H1 (cell line): ENCODE results near the gene SMIM44. TPM values are rescaled to one million over a fixed set of nuclear protein-coding genes. Genes with fewer than 3 reads are reported as not detected.

Source experiments
- CTCF ChIA-PET: fragments of 300-600 bp; sonication (Branson Sonifier 250); formaldehyde crosslinking; loops from one replicate; lab custom pipeline; 2021; ENCODE audit not compliant: partially characterized antibody; lab: Charles Lee
- POLR2A ChIA-PET: fragments of 300-600 bp; sonication (Branson Sonifier 250); formaldehyde crosslinking; loops from one replicate; lab custom pipeline; 2021; ENCODE audit warnings: inconsistent platforms; ENCODE audit not compliant: partially characterized antibody; lab: Charles Lee
- DNase-seq, 2 experiments: peaks; one replicate each; pipeline versions ENCODE4 v3.0.0 to v3.0.0-alpha.2; 2010 to 2022; ENCODE audit warnings: low spot score in 2 of 2, low read depth in 1 of 2, mixed read lengths in 1 of 2
- FAIRE-seq: peaks from 2 replicates; lab custom pipeline; 2011; peaks lifted over from hg19 to GRCh38; lab: Jason Lieb, UNC
- H2AFZ ChIP-seq: 2 replicates; pipeline ENCODE4 v1.8.1; 2012; ENCODE audit warnings: low read length, inconsistent platforms
- H2AK5ac ChIP-seq: 2 replicates; pipeline ENCODE4 v1.6.1; 2013; ENCODE audit warnings: low read depth, low read length
- H2BK120ac ChIP-seq: replicated peaks from 2 replicates; pipeline ENCODE3; 2013; ENCODE audit warnings: low read depth, low read length, inconsistent platforms
- H2BK12ac ChIP-seq: 2 replicates; pipeline ENCODE4 v1.6.1; 2013; ENCODE audit warnings: low read depth, low read length
- H2BK15ac ChIP-seq: 2 replicates; pipeline ENCODE4 v1.6.1; 2013; ENCODE audit warnings: low read length
- H2BK20ac ChIP-seq: 2 replicates; pipeline ENCODE4 v1.6.1; 2013; ENCODE audit warnings: low read length
- H2BK5ac ChIP-seq: 2 replicates; pipeline ENCODE4 v1.6.1; 2013; ENCODE audit warnings: low read depth, low read length
- H3K14ac ChIP-seq: 2 replicates; pipeline ENCODE4 v1.6.1; 2013; ENCODE audit warnings: inconsistent platforms; ENCODE audit not compliant: insufficient read length
- H3K18ac ChIP-seq: 2 replicates; pipeline ENCODE4 v1.6.1; 2013; ENCODE audit warnings: low read length; ENCODE audit errors: extremely low read depth
- H3K23ac ChIP-seq: 2 replicates; pipeline ENCODE4 v1.6.1; 2013; ENCODE audit warnings: inconsistent platforms; ENCODE audit not compliant: insufficient read length
- H3K23me2 ChIP-seq: 2 replicates; pipeline ENCODE4 v1.6.1; 2013; ENCODE audit warnings: low read depth, low read length
- H3K27ac ChIP-seq: 2 replicates; pipeline ENCODE4 v1.6.1; 2011; ENCODE audit warnings: low read depth, low read length, inconsistent platforms
- H3K27me3 ChIP-seq, 4 experiments: replicated peaks in 1 of 4; 1 replicate in 1 of 4; 2 replicates in 3 of 4; pipeline versions ENCODE4 v1.6.1 to v1.8.1; 2011 to 2013; ENCODE audit warnings: low read length in 3 of 4, mild to moderate bottlenecking in 3 of 4, inconsistent platforms in 2 of 4, mixed read lengths in 2 of 4, moderate library complexity in 1 of 4; ENCODE audit not compliant: control insufficient read depth in 3 of 4, insufficient read depth in 3 of 4; ENCODE audit errors: extremely low read depth in 1 of 4
- H3K36me3 ChIP-seq, 4 experiments: 2 replicates each; pipeline versions ENCODE4 v1.6.1 to v1.8.1; 2011 to 2013; ENCODE audit warnings: mild to moderate bottlenecking in 4 of 4, low read length in 3 of 4, moderate library complexity in 2 of 4, control low read depth in 1 of 4, inconsistent platforms in 1 of 4; ENCODE audit not compliant: insufficient read depth in 4 of 4, control insufficient read depth in 2 of 4
- H3K4ac ChIP-seq: replicated peaks from 2 replicates; pipeline ENCODE3; 2013; ENCODE audit warnings: low read length, low read depth, mixed read lengths, inconsistent platforms; ENCODE audit not compliant: insufficient read length
- H3K4me1 ChIP-seq, 4 experiments: replicated peaks in 1 of 4; 1 replicate in 1 of 4; 2 replicates in 3 of 4; pipeline versions ENCODE4 v1.6.1 to v1.8.1; 2011 to 2013; ENCODE audit warnings: low read length in 3 of 4, inconsistent platforms in 2 of 4, mixed read lengths in 1 of 4; ENCODE audit not compliant: insufficient read depth in 4 of 4, control insufficient read depth in 3 of 4
- H3K4me2 ChIP-seq, 2 experiments: 2 replicates each; pipeline versions ENCODE4 v1.6.1 to v1.8.1; 2011 to 2013; ENCODE audit warnings: low read depth in 2 of 2, low read length in 2 of 2, control low read depth in 1 of 2, inconsistent platforms in 1 of 2, mild to moderate bottlenecking in 1 of 2; ENCODE audit not compliant: insufficient read depth in 1 of 2
- H3K4me3 ChIP-seq, 4 experiments: fragments of 200-600, 300-600 bp in 1 of 4; sonication (generic), shearing (Covaris generic), sonication (Bioruptor Twin) in 1 of 4; 2 replicates each; pipeline versions ENCODE4 v1.5.1 to v1.8.1; 2011 to 2016; ENCODE audit warnings: low read length in 4 of 4, low read depth in 3 of 4, control low read depth in 2 of 4, inconsistent platforms in 2 of 4, mild to moderate bottlenecking in 2 of 4, mixed read lengths in 1 of 4, moderate library complexity in 1 of 4; ENCODE audit not compliant: insufficient read depth in 2 of 4; ENCODE audit errors: extremely low read depth in 1 of 4
- H3K56ac ChIP-seq: replicated peaks from 2 replicates; pipeline ENCODE3; 2013; ENCODE audit warnings: low read depth, mild to moderate bottlenecking, mixed read lengths, low read length, inconsistent platforms; ENCODE audit not compliant: insufficient read length
- H3K79me1 ChIP-seq: 2 replicates; pipeline ENCODE4 v1.6.1; 2013; ENCODE audit warnings: low read depth, low read length, control low read depth
- H3K79me2 ChIP-seq, 2 experiments: 2 replicates each; pipeline versions ENCODE4 v1.6.1 to v1.8.1; 2012 to 2013; ENCODE audit warnings: low read length in 2 of 2, mild to moderate bottlenecking in 2 of 2, inconsistent platforms in 1 of 2; ENCODE audit not compliant: insufficient read depth in 2 of 2, control insufficient read depth in 1 of 2
- H3K9ac ChIP-seq, 4 experiments: replicated peaks in 1 of 4; 1 replicate in 1 of 4; 2 replicates in 3 of 4; pipeline versions ENCODE4 v1.6.1 to v1.8.1; 2011 to 2013; ENCODE audit warnings: low read depth in 3 of 4, low read length in 3 of 4, control low read depth in 2 of 4, mild to moderate bottlenecking in 2 of 4, moderate library complexity in 2 of 4, inconsistent platforms in 1 of 4; ENCODE audit errors: extremely low read depth in 1 of 4
- H3K9me3 ChIP-seq, 2 experiments: 2 replicates each; pipeline versions ENCODE4 v1.6.1 to v1.8.1; 2012 to 2013; ENCODE audit warnings: mild to moderate bottlenecking in 2 of 2, moderate library complexity in 2 of 2, control low read depth in 1 of 2, inconsistent platforms in 1 of 2, low read depth in 1 of 2, low read length in 1 of 2, mixed read lengths in 1 of 2; ENCODE audit not compliant: insufficient read depth in 2 of 2
- H4K20me1 ChIP-seq, 2 experiments: replicated peaks in 1 of 2; 2 replicates each; pipeline versions ENCODE3 to v1.8.1; 2011 to 2013; ENCODE audit warnings: inconsistent platforms in 2 of 2, low read length in 2 of 2, mild to moderate bottlenecking in 1 of 2; ENCODE audit not compliant: insufficient read depth in 2 of 2, control insufficient read depth in 1 of 2
- H4K5ac ChIP-seq: 2 replicates; pipeline ENCODE4 v1.6.1; 2013; ENCODE audit warnings: low read length, low read depth, mixed read lengths, inconsistent platforms; ENCODE audit not compliant: insufficient read length
- H4K8ac ChIP-seq: 2 replicates; pipeline ENCODE4 v1.8.0; 2013; ENCODE audit warnings: mild to moderate bottlenecking, moderate library complexity, low read length, inconsistent platforms; ENCODE audit not compliant: insufficient read depth; ENCODE audit errors: extremely low read depth
- H4K91ac ChIP-seq: replicated peaks from 2 replicates; pipeline ENCODE3; 2013; ENCODE audit warnings: low read length, mixed read lengths, inconsistent platforms; ENCODE audit not compliant: insufficient read length
- ATF3 ChIP-seq: IDR thresholded peaks from 2 replicates; pipeline ENCODE4 v1.6.1; 2011; ENCODE audit warnings: low read depth, mild to moderate bottlenecking, low read length; ENCODE audit not compliant: insufficient read depth
- BCL11A ChIP-seq, 2 experiments: IDR thresholded peaks; one replicate each; pipeline ENCODE4 v1.6.1; 2011; ENCODE audit warnings: low read depth in 2 of 2, low read length in 2 of 2, mild to moderate bottlenecking in 2 of 2
- CHD2 ChIP-seq: IDR thresholded peaks from 2 replicates; pipeline ENCODE4 v1.6.1; 2012; ENCODE audit warnings: low read length, improper control_type of control experiment
- CREB1 ChIP-seq: IDR thresholded peaks from 2 replicates; pipeline ENCODE4 v1.6.1; 2012; ENCODE audit warnings: inconsistent platforms
- RAD21 ChIP-seq, 2 experiments: IDR thresholded peaks in 1 of 2; conservative IDR thresholded peaks in 1 of 2; 2 replicates each; pipeline ENCODE4 v1.6.1; 2011; ENCODE audit warnings: low read depth in 2 of 2, low read length in 2 of 2, improper control_type of control experiment in 1 of 2, inconsistent platforms in 1 of 2, mild to moderate bottlenecking in 1 of 2, moderate library complexity in 1 of 2
- RBBP5 ChIP-seq: IDR thresholded peaks from 2 replicates; pipeline ENCODE4 v1.7.1; 2012; ENCODE audit warnings: low read depth, mild to moderate bottlenecking, inconsistent platforms, low read length, moderate library complexity, borderline replicate concordance
- SIX5 ChIP-seq: IDR thresholded peaks from 2 replicates; pipeline ENCODE4 v1.6.1; 2011; ENCODE audit warnings: mild to moderate bottlenecking, low read depth, low read length
- TAF7 ChIP-seq: optimal IDR thresholded peaks from 2 replicates; pipeline ENCODE3; 2011; ENCODE audit warnings: low read depth, mild to moderate bottlenecking, inconsistent platforms, low read length, moderate library complexity, borderline replicate concordance
- USF2 ChIP-seq: IDR thresholded peaks from 2 replicates; pipeline ENCODE4 v1.6.1; 2011; ENCODE audit warnings: low read length, improper control_type of control experiment
- WGBS, 2 experiments: shearing (Covaris generic) in 1 of 2; methylation state at CpG; one replicate each; pipeline versions ENCODE4 v1.1.6 to v1.1.7; 2013 to 2015; ENCODE audit warnings: low lambda C conversion rate in 2 of 2, mixed read lengths in 2 of 2, inconsistent platforms in 1 of 2, low coverage in 1 of 2, missing lambda C conversion rate in 1 of 2; ENCODE audit not compliant: insufficient replicate concordance in 2 of 2, insufficient coverage in 1 of 2, insufficient read length in 1 of 2; ENCODE audit errors: extremely low coverage in 1 of 2, missing lambda C conversion rate in 1 of 2; 5-methylcytosine and 5-hydroxymethylcytosine counted together
- polyA plus RNA-seq, 7 experiments: library from polyadenylated mRNA; depleted of rRNA in 3 of 7; stranded (reverse) in 5 of 7; unstranded in 2 of 7; fragments of >200 nt in 5 of 7; fragments of 200-250 nt in 2 of 7; gene quantifications; 1 replicate in 5 of 7; 2 replicates in 1 of 7; 4 replicates in 1 of 7; pipeline versions ENCODE4 v1.2.1 to v1.2.3, GENCODE V29; 2011 to 2013; ENCODE audit warnings: missing spikeins in 2 of 7, mixed read lengths in 2 of 7
- total RNA-seq: library from RNA; stranded (reverse); fragmentation: NEBNext Ultra II Directional; extraction: Animal tissue kit (Norgen Biotek cat#: 25700); gene quantifications from 2 replicates; pipeline ENCODE4 v1.2.1, GENCODE V29; 2021

SMIM44 gene
- total and polyA plus RNA-seq, 2 of the 8 experiments (the other 6 are each of a cell fraction or from before 2014, with no cell fraction given) = not detected

GRCh38 chr19:3528080-3528479 lies 44.8 kb upstream of the SMIM44 start:
- Histone ChIP-seq H3K4me1 (no peaks in the 10 kb centered on the region; a peak in 1 of 7 replicates), H4K20me1 (peaks cover 0 to 6% of the 10 kb centered on the region in 2 experiments), H2BK15ac (no peak overlapping the region), H2BK5ac (no peak overlapping the region), H2AFZ (no peak overlapping the region), H3K79me2 (no peaks in the 10 kb centered on the region), H3K56ac (no peak overlapping the region), H2AK5ac (no peak overlapping the region), H2BK12ac (no peak overlapping the region), H3K4me2 (no peak overlapping the region), H3K27ac (no peak overlapping the region), H3K36me3 (peaks cover 7 to 28% (median 16%) of the 10 kb centered on the region in 4 experiments; a peak in 7 of 8 replicates), H3K9me3 (no peaks in the 10 kb centered on the region), H3K4me3 (no peak overlapping the region), H3K79me1 (no peaks in the 10 kb centered on the region), H2BK20ac (no peak overlapping the region), H4K91ac (no peak overlapping the region), H4K5ac (no peak overlapping the region), H3K14ac (no peak overlapping the region), H3K4ac (no peak overlapping the region), H2BK120ac (no peak overlapping the region), H3K23ac (no peak overlapping the region), H3K18ac (no peak overlapping the region), H3K23me2 (peaks cover 9% of the 10 kb centered on the region; the same call in 1 of the 2 replicates), H3K27me3 (no peaks in the 10 kb centered on the region)
- DNase-seq = no peak
- FAIRE-seq = no peak
- CTCF ChIA-PET = interaction anchor here (0.6 to 2.2 kb wide), 5 partner anchors 9 to 131 kb away, joined by 3 to 16 read pairs (median 3); no protein-coding TSS in a partner anchor
- WGBS, 2 experiments = 87% methylated on average over 14 of the region's 14 CpGs; no CpG with 5 or more reads in 1 of the 2 experiments
- TF ChIP-seq USF2 (no peak), CHD2 (no peak), CREB1 (no peak), SIX5 (no peak), TAF7 (no peak), ATF3 (no peak), BCL11A (IDR thresholded peaks at IDR 0.05; ENCODE audit: low read depth in 2 of 2, low read length in 2 of 2) (no peak), RBBP5 (no peak), RAD21 (IDR thresholded peaks at IDR 0.05 in 1 of 2, conservative IDR thresholded peaks at IDR 0.05 in 1 of 2; ENCODE audit: low read depth in 2 of 2, low read length in 2 of 2) (no peak)
- TF ChIP-seq, all 59 proteins: peak for 0
- no peak overlapping the region for H3K9ac ChIP-seq
- no peak overlapping the region for H4K8ac ChIP-seq
- POLR2A ChIA-PET = interaction anchor here (1.0 to 4.3 kb wide), 4 partner anchors 9 to 15 kb away, joined by 4 to 30 read pairs (median 5); partner anchors contain the start of gene TEKTIP1
